Astrocyte of the cerebellum (primary cell): Measurements from ENCODE around the gene DIP2C.

ENCODE experiments used
- DNase-seq: peaks from one replicate; pipeline ENCODE4 v3.0.0-alpha.2; 2011; ENCODE audit warnings: low read depth
- H3K4me3 ChIP-seq: 2 replicates; pipeline ENCODE4 v1.5.1; 2011; ENCODE audit warnings: mild to moderate bottlenecking, low read depth, low read length, moderate library complexity
- CTCF ChIP-seq: IDR thresholded peaks from 2 replicates; pipeline ENCODE4 v1.5.1; 2012; ENCODE audit warnings: low read length, low read depth, moderate library complexity, mild to moderate bottlenecking; ENCODE audit errors: missing control alignments
- in situ Hi-C: cut with HindIII; loops from 2 replicates; pipeline ENCODE4 v1.10.0; 2017; ENCODE audit warnings: low sequenced_read_pairs

DIP2C gene

GRCh38 chr10:340646-341045 is 348.8 kb downstream of the DIP2C start:
- H3K4me3 ChIP-seq, result no peak overlapping the region
- no peak for TF ChIP-seq CTCF
- DNase-seq, result no peak
- in situ Hi-C loops, result no loop called here

- in situ Hi-C loops, result loop anchor here (5.0 kb wide), 1 partner anchor 57 kb away; no protein-coding TSS in a partner anchor
- no peak for TF ChIP-seq CTCF
- H3K4me3 ChIP-seq, result no peak overlapping the region
- DNase-seq, result no peak
Measured at GRCh38 chr10:339038-339391, 350.5 kb downstream of the DIP2C start.

GRCh38 chr10:338171-339037 is 351.1 kb downstream of the DIP2C start:
- TF ChIP-seq CTCF, result no peak
- in situ Hi-C loops, result loop anchor here (5.0 kb wide), 1 partner anchor 56 kb away; no protein-coding TSS in a partner anchor
- H3K4me3 ChIP-seq, result no peak overlapping the region
- DNase-seq, result no peak

- H3K4me3 ChIP-seq, result no peak overlapping the region
- DNase-seq, result no peak
- in situ Hi-C loops, result loop anchor here (5.0 kb wide), 1 partner anchor 54 kb away; no protein-coding TSS in a partner anchor
- no peak for TF ChIP-seq CTCF
Measured at GRCh38 chr10:336247-336646, 353.2 kb downstream of the DIP2C start.

- DNase-seq, result no peak
- in situ Hi-C loops, result loop anchor here (5.0 kb wide), 1 partner anchor 53 kb away; no protein-coding TSS in a partner anchor
- no peak overlapping the region for H3K4me3 ChIP-seq
- TF ChIP-seq CTCF, result no peak
Measured at GRCh38 chr10:335151-335800, 354.2 kb downstream of the DIP2C start.

- DNase-seq, result no peak
- no peak for TF ChIP-seq CTCF
- H3K4me3 ChIP-seq, result no peak overlapping the region
- in situ Hi-C loops, result no loop called here
Measured at GRCh38 chr10:331186-331585, 358.3 kb downstream of the DIP2C start.
